Ovary (tissue), 3 donors: ENCODE data around the gene PXK.

ENCODE experiments used
- CTCF ChIP-seq, 3 donors: fragments of 450-650 bp in 2 of 3; fragments of 200-600 bp in 1 of 3; IDR thresholded peaks; one replicate each; pipeline versions ENCODE4 v1.5.1 to v1.8.0; 2016 to 2022; ENCODE audit warnings: antibody characterized with exemption in 3 of 3, mild to moderate bottlenecking in 1 of 3
- POLR2A ChIP-seq: fragments of 450-650 bp; IDR thresholded peaks from one replicate; pipeline ENCODE4 v1.6.1; 2017; ENCODE audit warnings: antibody characterized with exemption, mild to moderate bottlenecking, moderate library complexity
- donor health status: DM: no; HTN: no; CAD: no.

GRCh38 chr3:58357402-58357801, 24.7 kb downstream of the PXK start:
- TF ChIP-seq CTCF (IDR thresholded peaks at IDR 0.05), result no peak
- no peak for TF ChIP-seq POLR2A
